ENCODE results near the gene LENG8.
"Not testable (repeated sequence)": the region's sequence is repeated elsewhere in the genome, so short reads cannot be mapped to it uniquely, and the experiment has no call there.

The LENG8 gene

DNA sequence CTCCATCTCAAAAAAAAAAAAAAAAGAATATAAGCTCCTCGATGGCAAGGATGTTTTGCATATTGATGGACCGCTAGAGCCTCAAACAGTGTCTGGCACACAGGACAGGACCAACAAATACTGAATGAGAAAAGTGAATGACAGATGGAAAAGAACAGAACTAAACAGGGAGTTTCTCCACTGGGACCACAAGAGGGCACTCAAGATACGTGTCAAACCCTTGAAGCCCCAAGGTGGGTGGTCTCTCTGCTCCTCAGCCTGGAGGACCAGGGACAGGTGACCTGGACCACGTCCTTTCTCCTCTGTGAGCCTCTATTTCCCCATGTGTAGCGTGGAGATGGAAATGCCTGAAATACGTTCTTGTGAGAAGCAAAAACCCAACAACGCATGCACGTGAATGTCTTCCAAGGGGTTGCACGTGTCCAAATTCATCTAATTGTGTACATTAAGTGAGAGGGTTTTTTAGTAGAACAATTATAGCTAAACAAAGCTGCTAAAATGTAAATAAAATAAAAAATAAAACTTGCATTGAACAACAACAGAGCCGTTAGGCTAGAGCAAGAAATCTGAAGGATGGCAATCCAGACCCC is 29.8 kb downstream of the LENG8 start:
- DNase-seq (ENCODE audit: low read depth in 2 of 3, low spot score in 1 of 3), result no peak

DNA sequence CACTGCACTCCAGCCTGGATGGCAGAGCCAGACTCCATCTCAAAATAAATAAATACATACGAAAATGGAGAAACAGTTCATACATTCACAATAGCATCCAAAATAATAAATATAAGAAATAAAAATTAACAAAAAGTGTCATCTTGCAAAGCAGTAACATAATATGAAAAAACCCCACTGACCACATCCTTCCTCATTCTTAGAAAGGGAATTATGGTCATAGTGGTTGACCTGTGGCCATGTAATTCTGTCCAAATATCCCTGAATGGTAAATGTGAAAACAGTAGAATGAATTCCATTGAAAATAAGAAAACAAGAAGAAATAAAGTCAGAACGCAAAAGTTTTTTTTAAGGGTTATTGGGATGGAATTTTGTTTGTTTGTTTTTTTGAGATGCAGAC is 31.1 kb downstream of the LENG8 start:
- DNase-seq (ENCODE audit: low read depth in 2 of 3, low spot score in 1 of 3), result no peak

DNA sequence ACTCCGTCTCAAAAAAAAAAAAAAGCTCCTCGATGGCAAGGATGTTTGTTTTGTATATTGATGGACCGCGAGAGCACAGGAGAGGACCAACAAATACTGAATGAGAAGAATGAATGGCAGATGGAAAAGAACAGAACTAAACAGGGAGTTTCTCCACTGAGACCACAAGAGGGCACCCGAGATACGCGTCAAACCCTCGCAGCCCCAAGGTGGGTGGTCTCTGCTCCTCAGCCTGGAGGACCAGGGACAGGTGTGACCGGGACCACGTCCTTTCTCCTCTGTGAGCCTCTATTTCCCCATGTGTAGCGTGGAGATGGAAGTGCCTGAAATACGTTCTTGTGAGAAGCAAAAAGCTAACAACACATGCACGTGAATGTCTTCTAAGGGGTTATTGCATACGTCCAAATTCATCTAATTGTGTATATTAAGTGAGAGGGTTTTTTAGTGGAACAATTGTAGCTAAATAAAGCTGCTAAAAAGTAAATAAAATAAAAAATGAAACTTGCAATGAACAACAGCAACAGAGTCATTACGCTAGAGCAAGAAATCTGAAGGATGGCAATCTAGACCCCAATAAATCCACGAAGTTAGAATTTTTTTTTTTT is 32.4 kb downstream of the LENG8 start:
- peak in 1 of 3 donors; percentile 36 for DNase-seq (ENCODE audit: low read depth in 2 of 3, low spot score in 1 of 3)

GRCh38 chr19:54482889-54483288 is 33.9 kb downstream of the LENG8 start:
- no peak for DNase-seq (ENCODE audit: low read depth in 2 of 3, low spot score in 1 of 3)

DNA sequence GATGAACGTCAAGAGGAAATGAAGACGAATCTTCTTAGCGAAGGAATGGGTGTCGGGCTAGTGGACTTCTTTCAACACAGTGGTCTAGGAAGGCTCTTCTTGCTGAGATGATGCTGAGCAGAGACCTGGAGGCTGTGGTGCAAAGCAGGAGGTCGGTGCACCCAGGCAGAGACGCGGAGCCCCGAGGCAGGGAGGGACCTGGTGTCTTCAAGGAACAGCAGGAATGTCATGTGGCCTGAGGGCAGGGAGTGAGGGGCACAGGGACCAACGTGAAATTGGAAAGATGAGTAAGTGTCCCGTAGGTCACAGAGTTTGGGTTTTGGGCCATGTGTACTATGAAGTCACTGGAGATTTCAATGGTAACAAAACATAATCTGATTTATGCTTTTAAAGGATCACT is 35.5 kb downstream of the LENG8 start:
- DNase-seq (ENCODE audit: low read depth in 2 of 3, low spot score in 1 of 3), result no peak

- no peak for DNase-seq (ENCODE audit: low read depth in 2 of 3, low spot score in 1 of 3)
Measured at GRCh38 chr19:54485851-54486250, 36.9 kb downstream of the LENG8 start.

DNA sequence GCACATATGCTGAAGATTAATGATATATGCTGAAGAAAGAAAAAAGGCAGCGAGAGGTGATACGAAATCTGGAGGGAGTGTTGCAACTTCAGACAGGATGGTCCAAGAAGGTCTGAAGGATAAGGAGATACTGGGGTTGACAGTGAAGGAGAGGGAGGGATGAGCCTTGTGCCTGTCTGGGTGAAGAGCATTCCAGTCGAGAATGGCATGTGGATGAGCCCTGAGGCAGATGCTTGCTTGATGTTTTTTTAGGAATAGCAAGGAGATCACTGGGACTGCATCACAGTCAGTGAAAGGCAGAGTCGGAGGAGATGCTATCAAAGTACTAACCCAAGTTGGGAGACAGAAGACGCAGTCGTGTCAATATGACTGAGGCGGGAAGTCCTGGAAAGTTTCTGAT is 40.3 kb downstream of the LENG8 start:
- no peak for DNase-seq (ENCODE audit: low read depth in 2 of 3, low spot score in 1 of 3)

DNA sequence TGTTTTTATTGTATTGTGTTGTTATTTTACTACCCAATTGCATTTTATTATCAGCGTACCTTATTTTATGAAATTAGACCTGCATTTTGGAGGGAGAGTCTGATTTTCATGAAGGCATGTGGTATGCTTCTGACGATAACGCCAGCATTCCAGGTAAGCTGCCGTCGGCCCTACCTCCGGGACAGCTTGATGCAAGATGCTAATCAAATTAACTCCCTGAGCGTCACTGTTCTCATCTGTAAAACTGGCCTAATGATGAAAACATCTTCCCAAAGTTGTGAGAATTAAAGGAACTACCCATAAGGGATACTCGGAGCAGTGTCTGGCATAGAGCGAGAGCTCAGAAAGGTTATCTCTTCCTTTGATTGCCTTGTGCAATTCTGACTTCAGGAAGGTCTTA is 40.8 kb downstream of the LENG8 start:
- DNase-seq (ENCODE audit: low read depth in 2 of 3, low spot score in 1 of 3), result no peak

GRCh38 chr19:54492568-54492967 is 43.6 kb downstream of the LENG8 start:
- DNase-seq (ENCODE audit: low read depth in 2 of 3, low spot score in 1 of 3), result no peak

GRCh38 chr19:54493056-54493455 is 44.1 kb downstream of the LENG8 start:
- not testable (repeated sequence) for DNase-seq (ENCODE audit: low read depth in 2 of 3, low spot score in 1 of 3)

- no peak for DNase-seq (ENCODE audit: low read depth in 2 of 3, low spot score in 1 of 3)
Measured at GRCh38 chr19:54493967-54494585, 45.1 kb downstream of the LENG8 start.

- DNase-seq (ENCODE audit: low read depth in 2 of 3, low spot score in 1 of 3), result not testable (repeated sequence)
Measured at GRCh38 chr19:54495284-54495683, 46.3 kb downstream of the LENG8 start.

GRCh38 chr19:54497747-54498450 is 48.9 kb downstream of the LENG8 start:
- not testable (repeated sequence) for DNase-seq (ENCODE audit: low read depth in 2 of 3, low spot score in 1 of 3)

DNA sequence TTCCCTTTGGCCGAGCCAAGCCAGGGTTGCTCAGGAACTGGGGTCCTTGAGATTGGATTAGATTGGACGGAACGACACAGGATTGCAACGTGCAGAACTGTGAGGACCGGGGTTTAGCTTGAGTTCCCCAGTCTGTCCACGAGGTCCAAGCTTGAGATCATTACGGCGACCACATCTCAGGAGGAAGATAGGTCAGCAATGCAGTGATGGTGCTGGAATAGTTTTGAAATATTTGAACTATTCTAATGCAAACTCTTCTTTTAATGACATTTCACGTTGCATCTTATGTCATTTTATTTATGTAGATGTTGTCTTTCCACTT is 49.4 kb downstream of the LENG8 start:
- DNase-seq (ENCODE audit: low read depth in 2 of 3, low spot score in 1 of 3), result not testable (repeated sequence)

DNA sequence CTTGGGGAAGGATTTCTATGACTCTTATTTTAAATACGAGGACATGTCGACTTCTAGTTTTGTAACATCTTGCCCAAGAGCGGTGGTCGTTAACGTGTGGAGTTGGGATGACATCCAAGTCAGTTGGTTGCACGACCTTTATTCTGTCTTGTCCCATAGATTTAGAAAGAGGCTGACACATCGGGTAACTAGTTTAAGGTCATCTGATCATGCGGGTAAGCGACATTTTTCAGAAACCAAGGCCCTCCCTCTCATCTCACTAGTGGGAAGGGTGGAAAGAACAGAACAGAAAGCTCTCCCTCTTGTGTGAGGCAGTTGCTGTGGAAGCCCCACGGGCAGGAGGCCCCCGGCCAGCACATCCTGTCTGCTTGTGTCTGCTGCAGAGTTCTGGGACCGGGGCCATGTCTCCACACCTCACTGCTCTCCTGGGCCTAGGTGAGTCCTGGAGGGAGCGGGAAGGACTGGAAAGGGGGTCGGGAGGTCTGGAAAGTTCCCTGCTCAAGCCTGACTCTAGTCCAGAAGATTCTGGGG is 53.6 kb downstream of the LENG8 start, which contains the start of gene LAIR2:
Gene LAIR2 (plus strand): TSS at position 314 of the 531 bp plus-strand sequence. CDS start 88 bp downstream, at position 402.
- DNase-seq (ENCODE audit: low read depth in 2 of 3, low spot score in 1 of 3), result no peak

GRCh38 chr19:54505542-54505941 is 56.5 kb downstream of the LENG8 start:
- DNase-seq (ENCODE audit: low read depth in 2 of 3, low spot score in 1 of 3), result not testable (repeated sequence)

DNA sequence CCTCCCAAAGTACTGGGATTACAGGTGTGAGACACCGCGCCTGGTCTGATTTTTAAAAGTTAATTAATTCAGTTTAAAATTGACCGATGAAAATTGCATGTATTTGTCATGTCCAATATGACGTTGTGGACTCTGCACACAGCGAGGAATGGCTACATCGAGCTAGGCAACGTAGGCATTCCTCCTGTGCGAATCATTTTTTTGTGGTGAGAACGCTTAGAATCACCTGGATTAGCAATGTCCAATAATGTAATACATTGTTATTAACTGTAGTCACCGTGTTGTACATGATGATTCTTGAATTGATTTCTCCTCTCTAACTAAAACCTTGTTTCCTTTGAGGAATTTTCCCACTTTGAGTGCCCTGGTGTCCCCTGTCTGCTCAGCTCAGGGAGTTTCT is 57.1 kb downstream of the LENG8 start:
- DNase-seq (ENCODE audit: low read depth in 2 of 3, low spot score in 1 of 3), result no peak

DNA sequence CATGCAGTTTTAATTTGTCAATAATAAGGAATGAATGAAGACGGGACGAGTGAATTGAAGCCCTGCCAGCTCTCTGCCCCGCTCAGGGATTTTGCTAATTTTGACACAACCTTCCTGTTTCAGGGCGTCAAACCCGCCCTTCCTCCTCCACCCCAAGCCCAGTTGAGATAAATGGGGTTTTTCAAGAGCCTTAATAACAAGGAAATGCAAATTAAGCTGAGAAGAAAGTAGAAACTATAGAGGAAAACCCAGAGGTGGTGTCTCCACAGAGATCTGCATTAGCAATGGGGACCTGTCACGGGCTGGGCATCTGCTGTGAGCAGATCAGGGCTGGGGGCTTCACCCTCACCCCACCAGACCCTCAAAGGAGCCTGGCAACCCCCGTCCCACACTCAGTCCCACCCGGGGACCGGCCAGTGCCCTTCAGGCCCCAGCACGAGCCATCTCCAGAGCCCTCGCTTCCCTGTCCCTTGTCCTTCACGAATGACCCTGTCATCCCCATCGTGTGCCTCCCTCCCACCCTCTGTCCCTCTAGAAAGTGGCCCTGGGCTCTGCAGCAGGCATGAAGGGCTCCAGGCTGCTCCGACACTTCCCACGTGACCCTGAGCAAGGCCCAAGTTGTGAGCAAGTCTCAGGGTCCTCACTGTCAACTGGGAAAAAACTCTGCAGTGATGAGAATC is 58.2 kb downstream of the LENG8 start:
- DNase-seq (ENCODE audit: low read depth in 2 of 3, low spot score in 1 of 3), result not testable (repeated sequence)

- no peak for DNase-seq (ENCODE audit: low read depth in 2 of 3, low spot score in 1 of 3)
Measured at GRCh38 chr19:54507824-54508223, 58.8 kb downstream of the LENG8 start.

DNA sequence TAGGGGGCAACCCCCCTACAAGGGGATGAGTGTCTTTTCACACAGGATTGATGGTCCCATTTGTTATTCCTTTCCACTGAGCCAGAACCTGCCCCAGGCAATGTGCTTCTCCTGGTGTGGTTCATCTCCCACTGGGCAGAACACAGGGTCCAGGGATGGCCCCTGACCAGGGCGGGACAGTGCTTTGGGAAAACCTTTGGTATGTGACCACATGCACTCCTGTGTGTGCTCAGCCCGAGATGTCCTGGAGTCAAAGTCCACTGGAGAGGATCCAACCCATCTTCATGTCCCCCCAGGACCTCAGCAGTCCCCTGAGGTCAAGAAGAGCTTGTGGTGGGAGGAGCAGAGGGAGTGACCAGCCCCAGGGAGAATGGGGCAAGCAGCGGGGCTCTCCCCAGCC is 59.5 kb downstream of the LENG8 start:
- not testable (repeated sequence) for DNase-seq (ENCODE audit: low read depth in 2 of 3, low spot score in 1 of 3)

DNA sequence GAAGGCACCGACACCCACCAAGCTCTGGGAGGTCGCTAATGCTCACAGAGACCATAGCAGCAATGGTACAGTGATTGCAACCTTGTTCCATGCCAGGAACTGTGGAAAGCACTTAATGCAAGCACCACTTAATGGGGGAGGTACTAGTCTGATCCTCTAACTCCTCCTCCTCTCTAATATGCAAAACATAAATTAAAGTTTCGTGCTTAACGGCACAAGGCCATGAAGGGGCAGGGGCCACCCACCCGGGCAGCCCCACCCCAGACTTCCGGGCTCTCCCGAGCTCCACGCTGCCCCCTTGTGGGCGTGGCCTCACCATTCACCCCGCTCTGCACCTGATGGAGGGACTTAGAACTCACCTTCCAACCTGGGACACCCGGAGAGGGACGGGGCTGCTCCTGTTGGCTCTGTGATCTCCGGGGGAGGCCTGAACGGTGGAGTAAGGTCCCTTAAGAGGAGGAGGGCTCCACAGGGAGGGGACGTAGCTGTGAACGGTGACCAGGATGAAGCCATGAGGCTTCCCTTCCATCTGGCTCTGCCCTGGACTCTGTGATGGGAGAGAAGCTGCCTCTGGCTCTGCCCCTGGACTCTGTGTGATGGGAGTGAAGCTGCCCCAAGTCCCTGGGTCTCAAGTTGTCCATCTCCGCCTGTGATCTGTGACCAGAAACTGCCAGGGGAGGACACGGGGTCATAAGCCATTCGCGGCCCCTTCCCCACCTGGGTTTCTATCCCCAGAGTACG is 60.4 kb downstream of the LENG8 start:
- not testable (repeated sequence) for DNase-seq (ENCODE audit: low read depth in 2 of 3, low spot score in 1 of 3)

Measured in stimulated activated CD4-positive, alpha-beta T cell treated with anti-CD3 and anti-CD28 coated beads, Interleukin-12 subunit alpha, Interleukin-12 subunit beta, amount 100 ng/mL, for 48 hours (primary cell).